HUDEP-2 (cell line): ENCODE results near the gene ARMC5.
"Not testable (repeated sequence)": the region's sequence is repeated elsewhere in the genome, so short reads cannot be mapped to it uniquely, and the experiment has no call there.

Source experiments
- DNase-seq, 76 experiments: peaks; one replicate each; lab custom pipeline; 2025; ENCODE audit not compliant: unreplicated experiment in 76 of 76; lab: John Stamatoyannopoulos, UW

Gene ARMC5

GRCh38 chr16:31430380-31431052, 28.8 kb upstream of the ARMC5 start:
- DNase-seq: no peak

DNA sequence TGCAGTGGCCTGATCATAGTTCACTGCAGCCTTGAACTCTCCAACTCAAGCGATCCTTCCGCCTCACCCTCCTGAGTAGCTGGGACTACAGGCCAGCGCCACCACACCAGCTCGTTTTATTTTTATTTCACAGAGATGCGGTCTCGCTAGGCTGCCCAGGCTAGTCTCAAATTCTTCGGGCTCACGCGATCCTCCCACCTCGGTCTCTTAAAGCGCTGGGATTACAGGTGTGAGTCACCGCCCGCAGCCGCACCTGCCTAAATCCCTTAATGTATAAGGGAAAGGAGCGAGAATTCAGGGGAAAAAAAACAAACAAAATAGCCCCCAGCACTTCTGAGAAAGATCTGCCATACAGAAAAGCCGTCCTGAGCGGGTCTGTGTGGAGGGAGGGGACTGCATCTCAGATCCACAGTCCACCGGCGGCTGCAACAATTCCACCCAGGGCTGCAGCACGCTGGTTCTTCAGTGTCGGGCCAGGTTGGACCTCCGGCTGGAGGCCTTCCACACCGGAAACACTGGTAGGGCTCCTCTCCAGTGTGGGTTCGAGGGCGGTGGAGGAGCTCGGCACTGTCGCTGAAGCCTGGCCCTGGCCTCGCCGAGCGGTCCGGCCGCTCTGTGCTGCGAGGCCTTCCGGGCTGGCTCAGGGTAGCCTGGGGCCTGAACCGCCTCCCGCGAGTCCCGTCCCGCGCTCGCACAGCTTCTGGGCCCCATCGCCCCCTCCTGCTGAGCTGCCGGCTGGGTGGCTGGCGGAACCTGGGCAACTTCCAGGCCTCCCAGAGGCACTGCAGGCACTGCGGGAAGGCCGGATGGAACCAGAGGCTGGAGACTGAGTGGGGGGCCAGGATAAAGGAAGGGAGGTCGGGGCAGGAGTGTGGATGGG, 23.7 kb upstream of the ARMC5 start:
- DNase-seq: no peak

- DNase-seq: no peak
These were observed 22.9 kb upstream of the ARMC5 start for GRCh38 chr16:31436221-31437045.

GRCh38 chr16:31438414-31438813, 20.9 kb upstream of the ARMC5 start:
- no peak for DNase-seq

DNA sequence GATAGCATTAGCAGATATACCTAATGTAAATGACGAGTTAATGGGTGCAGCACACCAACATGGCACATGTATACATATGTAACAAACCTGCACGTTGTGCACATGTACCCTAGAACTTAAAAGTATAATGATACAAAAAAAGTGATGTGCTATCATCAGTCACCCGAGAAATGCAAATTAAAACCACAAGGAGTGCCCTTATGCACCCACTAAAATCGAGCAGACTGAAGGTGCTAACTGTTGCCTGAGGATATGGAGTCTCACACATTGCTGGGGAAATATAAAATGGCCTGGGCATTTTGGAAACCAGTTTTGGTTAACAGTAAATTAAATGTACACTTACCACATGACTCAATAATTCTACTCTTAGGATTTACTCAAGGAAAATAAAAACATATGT, 20.3 kb upstream of the ARMC5 start:
- not testable (repeated sequence) for DNase-seq

DNA sequence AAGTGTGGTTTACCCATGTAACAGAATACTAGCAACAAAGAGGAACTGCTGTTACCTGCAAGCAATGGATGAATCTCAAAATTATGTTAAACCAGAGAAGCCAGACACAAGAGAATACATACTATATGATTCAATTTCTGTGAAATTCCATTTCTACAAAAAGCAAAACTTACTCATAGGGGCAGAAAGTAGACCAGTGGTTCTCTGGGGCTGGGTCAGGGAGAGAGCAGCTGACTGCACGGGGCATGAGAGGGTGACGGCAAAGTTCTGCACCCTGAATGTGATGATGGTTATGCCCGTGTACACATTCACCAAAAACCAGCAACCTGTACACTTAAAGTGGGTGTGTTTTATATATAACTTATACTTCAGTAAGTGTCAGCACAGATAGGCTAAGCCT, 19.8 kb upstream of the ARMC5 start:
- DNase-seq: no peak

DNA sequence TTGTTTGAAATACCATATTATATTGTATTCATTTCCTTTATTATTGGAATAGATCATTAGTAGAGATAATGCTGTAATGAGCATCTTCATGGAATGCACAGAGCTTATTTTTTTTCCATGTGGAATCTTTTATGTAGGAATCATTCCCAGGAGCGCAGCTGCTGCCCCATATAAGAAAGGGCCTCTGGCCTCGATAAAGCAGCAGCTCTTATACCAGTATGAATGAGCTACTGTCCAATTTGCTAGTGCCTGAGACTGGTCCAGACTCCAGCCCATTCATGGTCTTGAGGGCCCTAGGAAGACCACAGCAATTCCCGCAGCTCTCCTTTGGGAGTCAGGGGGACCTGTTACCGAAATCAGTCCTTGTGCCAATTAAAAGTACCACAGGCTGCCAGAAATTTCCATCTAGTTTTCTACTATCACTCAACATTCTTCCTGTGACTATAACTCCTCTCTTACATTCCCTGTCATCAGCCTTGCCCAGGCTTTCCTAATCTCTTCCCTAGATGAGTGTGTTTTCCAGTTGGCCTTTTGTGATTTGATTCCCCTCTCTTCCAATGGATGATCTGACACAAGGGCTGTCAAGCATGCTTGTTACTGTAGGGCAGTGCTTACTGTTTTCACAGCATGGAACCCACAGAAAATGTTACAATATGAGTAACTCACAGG, 18.7 kb upstream of the ARMC5 start:
- no peak for DNase-seq

DNA sequence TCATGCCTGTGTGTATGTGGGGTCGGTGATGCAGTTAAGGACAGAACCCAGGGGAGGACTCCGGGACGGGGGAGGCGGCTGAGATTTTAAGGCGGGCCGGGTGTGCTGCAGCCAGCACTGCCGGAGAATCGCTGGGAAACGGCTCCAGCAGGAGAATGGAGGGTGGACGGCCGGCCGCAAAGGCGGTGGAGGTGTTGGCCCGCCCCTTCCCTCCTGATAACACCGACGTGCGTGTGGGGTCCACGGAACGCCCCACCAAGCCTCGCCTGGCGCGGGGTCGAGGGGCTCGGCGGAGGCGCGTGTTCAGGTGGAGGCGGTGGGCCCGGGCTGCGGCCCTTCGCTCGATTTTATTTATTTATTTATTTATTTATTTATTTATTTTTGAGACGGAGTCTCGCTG, 17.3 kb upstream of the ARMC5 start:
- DNase-seq: no peak

DNA sequence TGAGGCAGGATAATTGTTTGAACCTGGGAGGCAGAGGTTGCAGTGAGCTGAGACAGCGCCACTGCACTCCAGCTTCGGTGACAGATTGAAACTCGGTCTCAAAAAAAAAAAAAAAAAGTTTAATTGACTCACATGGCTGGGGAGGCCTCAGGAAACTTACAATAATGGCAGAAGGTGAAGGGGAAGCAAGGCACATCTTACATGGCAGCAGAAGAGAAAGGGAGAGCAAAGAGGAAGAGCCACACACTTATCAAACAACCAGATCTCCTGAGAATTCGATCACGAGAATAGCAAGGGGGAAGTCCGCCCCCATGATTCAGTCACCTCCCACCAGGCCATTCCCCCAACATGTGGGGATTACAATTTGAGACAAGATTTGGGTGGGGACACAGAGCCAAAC, 13.4 kb upstream of the ARMC5 start:
- DNase-seq: peak in 2 of 76 experiments; percentile 3 to 11

DNA sequence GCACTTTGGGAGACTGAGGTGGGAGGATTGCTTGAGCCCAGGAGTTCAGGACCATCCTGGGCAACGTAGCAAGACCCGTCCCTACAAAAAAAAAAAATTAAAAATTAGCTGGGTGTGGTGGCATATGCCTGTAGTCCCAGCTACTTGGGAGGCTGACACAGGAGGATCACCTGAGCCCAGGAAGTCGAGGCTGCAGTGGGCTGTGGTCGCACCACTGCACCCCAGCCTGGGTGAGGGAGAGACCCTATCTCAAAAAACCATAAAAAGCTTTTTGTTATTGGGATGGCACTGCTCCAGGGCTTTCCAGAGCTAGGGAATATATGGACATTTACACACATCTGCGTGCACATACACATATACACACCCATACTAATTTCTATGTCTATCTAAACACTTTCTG, 8.1 kb upstream of the ARMC5 start:
- DNase-seq: no peak

DNA sequence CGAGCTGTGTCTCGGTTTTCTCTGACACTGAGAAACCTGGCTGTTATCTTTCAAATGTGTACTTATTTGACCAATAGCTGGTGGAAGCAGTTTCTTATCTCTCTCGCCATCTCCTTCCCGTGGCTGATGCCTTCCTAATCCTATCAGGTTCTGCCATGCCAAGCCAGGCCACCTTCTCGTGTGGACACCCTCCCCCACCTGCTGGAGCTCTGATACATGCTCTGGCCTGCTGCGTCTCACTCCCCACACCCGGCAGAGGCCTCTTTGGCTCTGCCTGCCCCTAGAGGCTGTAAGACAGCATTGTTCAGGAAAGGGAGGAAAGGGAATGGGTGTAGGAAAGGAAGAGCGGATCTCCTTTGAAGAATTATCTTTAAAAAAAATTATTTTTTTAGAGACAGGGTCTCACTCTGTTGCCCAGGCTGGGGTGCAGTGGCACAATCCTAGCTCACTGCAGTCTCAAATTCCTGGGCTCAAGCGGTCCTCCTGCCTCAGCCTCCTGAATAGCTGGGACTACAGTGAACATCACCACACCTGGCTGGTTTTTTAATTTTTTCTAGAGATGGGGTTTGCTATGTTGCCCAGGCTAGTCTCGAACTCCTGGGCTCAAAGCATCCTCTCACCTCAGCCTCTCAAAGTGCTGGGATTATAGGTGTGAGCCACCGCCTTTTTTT, 7.5 kb upstream of the ARMC5 start:
- DNase-seq: peak in 51 of 76 experiments; percentile 13 to 64 (median 37)

- peak in 12 of 76 experiments; percentile 8 to 30 (median 18) for DNase-seq
These were observed 6.6 kb upstream of the ARMC5 start for GRCh38 chr16:31452631-31453106.

DNA sequence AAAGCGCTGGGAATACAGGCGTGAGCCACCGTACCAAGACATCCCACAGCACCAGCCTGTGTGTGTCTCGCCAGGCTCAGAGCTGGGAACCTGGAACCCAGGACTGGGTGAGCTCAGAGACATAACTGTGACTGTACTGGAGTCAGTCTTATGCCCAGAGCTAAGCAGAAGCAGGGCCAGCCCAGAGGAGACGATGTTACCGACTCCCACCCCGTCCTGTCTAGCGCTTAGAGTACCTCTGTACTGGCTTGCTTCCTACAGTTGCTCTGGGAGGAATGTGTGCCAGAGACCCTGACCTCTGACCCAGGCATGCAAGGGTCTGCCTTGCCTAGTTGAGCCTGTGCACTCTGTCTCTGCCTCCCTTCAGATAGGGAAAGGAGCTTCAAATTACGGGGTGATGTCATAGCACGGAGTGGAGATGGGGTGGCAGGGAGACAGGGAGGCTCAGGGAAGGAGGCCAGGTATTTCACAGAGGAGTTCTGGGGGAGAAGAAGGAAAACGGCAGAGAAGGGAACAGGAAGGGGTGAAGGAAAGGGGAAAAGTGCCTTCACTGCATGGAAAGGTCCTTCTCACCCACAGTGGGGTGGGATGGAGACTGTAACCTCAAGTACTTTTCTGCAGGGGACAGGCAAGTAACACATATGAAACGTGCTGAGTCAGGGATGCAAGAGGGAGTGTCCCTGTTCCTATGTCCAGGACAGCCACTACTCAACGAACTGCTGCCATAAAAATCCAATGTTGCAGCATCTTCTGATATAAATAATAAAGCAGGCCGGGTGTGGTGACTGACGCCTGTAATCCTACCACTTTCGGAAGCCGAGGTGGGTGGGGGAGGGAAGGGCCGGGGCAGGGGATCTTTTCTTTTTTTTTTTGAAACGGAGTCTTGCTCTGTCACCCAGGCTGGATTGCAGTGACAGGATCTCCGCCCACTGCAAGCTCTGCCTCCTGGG, 5.8 kb upstream of the ARMC5 start:
- peak in 59 of 76 experiments; percentile 4 to 76 (median 53) for DNase-seq

GRCh38 chr16:31455601-31456314, 3.5 kb upstream of the ARMC5 start:
- peak in 17 of 76 experiments; percentile 7 to 33 (median 16) for DNase-seq

DNA sequence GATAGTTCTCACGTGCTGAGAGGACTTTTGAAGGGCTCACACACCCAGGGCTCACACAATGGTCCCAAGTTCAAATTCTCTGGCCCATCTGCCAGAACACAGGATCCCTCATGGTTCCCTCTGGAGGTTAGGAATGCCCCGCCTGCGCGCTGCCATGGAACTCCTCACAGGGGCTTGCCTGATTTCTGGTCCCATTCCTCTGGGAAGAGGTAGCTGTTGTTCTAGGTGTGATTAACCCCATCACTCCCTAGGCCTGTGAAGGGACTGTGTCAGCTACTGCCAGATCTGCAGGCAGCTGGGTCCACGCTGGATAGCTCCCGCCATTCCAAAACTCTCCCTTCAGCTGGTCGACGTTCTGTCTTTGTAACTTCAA, 2.3 kb upstream of the ARMC5 start:
- DNase-seq: no peak

GRCh38 chr16:31458073-31458843, 1.0 kb upstream of the ARMC5 start:
- DNase-seq: peak in 40 of 76 experiments; percentile 10 to 66 (median 36)
